Stomach (tissue), 9 donors: Measurements from ENCODE around the gene CCPG1. TPM values are rescaled to one million over a fixed set of nuclear protein-coding genes. Genes with fewer than 3 reads are reported as not detected.

ENCODE experiments used
- DNase-seq, 2 donors: peaks; one replicate each; pipeline versions ENCODE4 v3.0.0 to v3.0.0-alpha.2; 2013 to 2019
- H3K27ac ChIP-seq, 5 donors: fragments of 200-600 bp in 4 of 5; sonication (generic) in 4 of 5; one replicate each; pipeline ENCODE4 v1.5.1; 2013 to 2019; ENCODE audit warnings: mild to moderate bottlenecking in 1 of 5, moderate library complexity in 1 of 5
- H3K27me3 ChIP-seq, 3 donors: fragments of 200-600 bp; sonication (generic); one replicate each; pipeline ENCODE4 v1.5.1; 2017 to 2019; ENCODE audit warnings: mixed run types in 1 of 3
- H3K36me3 ChIP-seq, 4 donors: fragments of 200-600 bp; sonication (generic); 1 replicate in 3 of 4; 2 replicates in 1 of 4; pipeline ENCODE4 v1.5.1; 2016 to 2019
- H3K4me1 ChIP-seq, 4 donors: fragments of 200-600 bp; sonication (generic); one replicate each; pipeline ENCODE4 v1.5.1; 2016 to 2019
- H3K4me3 ChIP-seq, 4 donors: fragments of 200-600 bp; sonication (generic) in 3 of 4; one replicate each; pipeline ENCODE4 v1.5.1; 2016 to 2019; ENCODE audit warnings: mild to moderate bottlenecking in 1 of 4
- H3K9me3 ChIP-seq, 4 donors: fragments of 200-600 bp; sonication (generic); one replicate each; pipeline ENCODE4 v1.5.1; 2016 to 2019
- EP300 ChIP-seq: sonication (generic); formaldehyde crosslinking; IDR thresholded peaks from one replicate; pipeline ENCODE4 v1.6.1; 2017; ENCODE audit warnings: antibody characterized with exemption
- POLR2A ChIP-seq, 4 donors: fragments of 450-650 bp; IDR thresholded peaks; one replicate each; pipeline ENCODE4 v1.6.1; 2016; ENCODE audit warnings: antibody characterized with exemption in 4 of 4, control low read depth in 2 of 4, mild to moderate bottlenecking in 1 of 4, moderate library complexity in 1 of 4
- POLR2AphosphoS5 ChIP-seq, 3 donors: sonication (generic); formaldehyde crosslinking; IDR thresholded peaks; one replicate each; pipeline ENCODE4 v1.6.1; 2016; ENCODE audit warnings: antibody characterized with exemption in 3 of 3
- WGBS, 5 donors: extraction: QIAGEN DNeasy Blood & Tissue Kit in 3 of 5; methylation state at CpG; one replicate each; pipeline versions ENCODE4 v1.1.5 to v1.1.7; 2013 to 2018; 5-methylcytosine and 5-hydroxymethylcytosine counted together
- intact Hi-C: fragments of 100-400 bp; cut with DNase I; formaldehyde crosslinking; loops from one replicate; pipeline ENCODE4 v1.15.1; 2023; ENCODE audit warnings: low total_unique reads
- polyA plus RNA-seq, 3 donors: library from polyadenylated mRNA; stranded (reverse); fragments of 200-250 nt; gene quantifications; one replicate each; pipeline ENCODE4 v1.2.3, GENCODE V29; 2013
- total RNA-seq, 5 donors: library from RNA; depleted of rRNA; stranded (reverse); fragments of >200 nt; gene quantifications; one replicate each; pipeline versions ENCODE4 v1.1.0 to v1.2.3, GENCODE V29; 2014 to 2016
- TF ChIP-seq, protein P1 (sequence below), 7 experiments: fragments of 450-650 bp in 4 of 7; fragments of 200-600 bp in 3 of 7; sonication (generic) in 3 of 7; IDR thresholded peaks; one replicate each; pipeline ENCODE4 v1.5.1; 2016 to 2019; ENCODE audit warnings: antibody characterized with exemption in 7 of 7, control low read depth in 2 of 7, mild to moderate bottlenecking in 1 of 7
- donor health status: healthy with polysubstance abuse.
- donor health status: Bipolar disorder and iron deficiency.
- donor health status: healthy.

CCPG1 gene
- total and polyA plus RNA-seq, 8 donors = 15.1 to 119 (median 28.1) TPM

DNA sequence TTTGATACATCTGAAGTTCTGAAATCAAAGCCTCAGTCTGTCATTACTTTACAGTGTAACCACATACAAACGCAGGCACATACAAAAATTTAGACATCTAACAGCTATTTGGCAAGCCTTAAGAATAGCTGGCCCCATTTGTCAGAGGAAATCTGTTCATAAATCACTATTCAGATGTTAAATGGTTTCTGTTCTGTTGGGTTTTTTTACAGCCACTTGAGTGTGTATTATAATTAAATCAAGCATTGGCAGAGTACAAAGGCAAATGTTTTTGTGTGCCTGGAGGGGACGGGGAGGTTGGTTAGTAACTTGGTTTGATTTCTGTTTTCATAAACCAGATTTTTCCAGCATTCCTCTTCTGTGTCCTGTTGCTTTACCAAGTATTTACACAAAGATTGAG is 65.0 kb downstream of the CCPG1 start:
- peaks cover 0 to 8% (median 2%) of the 10 kb centered on the region in 4 donors for H3K4me1 ChIP-seq
- TF ChIP-seq EP300 = no peak
- TF ChIP-seq, protein P1, sequence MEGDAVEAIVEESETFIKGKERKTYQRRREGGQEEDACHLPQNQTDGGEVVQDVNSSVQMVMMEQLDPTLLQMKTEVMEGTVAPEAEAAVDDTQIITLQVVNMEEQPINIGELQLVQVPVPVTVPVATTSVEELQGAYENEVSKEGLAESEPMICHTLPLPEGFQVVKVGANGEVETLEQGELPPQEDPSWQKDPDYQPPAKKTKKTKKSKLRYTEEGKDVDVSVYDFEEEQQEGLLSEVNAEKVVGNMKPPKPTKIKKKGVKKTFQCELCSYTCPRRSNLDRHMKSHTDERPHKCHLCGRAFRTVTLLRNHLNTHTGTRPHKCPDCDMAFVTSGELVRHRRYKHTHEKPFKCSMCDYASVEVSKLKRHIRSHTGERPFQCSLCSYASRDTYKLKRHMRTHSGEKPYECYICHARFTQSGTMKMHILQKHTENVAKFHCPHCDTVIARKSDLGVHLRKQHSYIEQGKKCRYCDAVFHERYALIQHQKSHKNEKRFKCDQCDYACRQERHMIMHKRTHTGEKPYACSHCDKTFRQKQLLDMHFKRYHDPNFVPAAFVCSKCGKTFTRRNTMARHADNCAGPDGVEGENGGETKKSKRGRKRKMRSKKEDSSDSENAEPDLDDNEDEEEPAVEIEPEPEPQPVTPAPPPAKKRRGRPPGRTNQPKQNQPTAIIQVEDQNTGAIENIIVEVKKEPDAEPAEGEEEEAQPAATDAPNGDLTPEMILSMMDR (IDR thresholded peaks at IDR 0.05) = no peak
- TF ChIP-seq POLR2AphosphoS5 (IDR thresholded peaks at IDR 0.05) = no peak
- TF ChIP-seq POLR2A (IDR thresholded peaks at IDR 0.05) = no peak
- intact Hi-C loops = no loop called here
- peaks cover 0 to 49% (median 35%) of the 10 kb centered on the region in 4 donors for H3K36me3 ChIP-seq
- H3K27me3 ChIP-seq = no peaks in the 10 kb centered on the region
- H3K27ac ChIP-seq = no peak overlapping the region
- no peak for DNase-seq
- whole genome bisulfite sequencing, 5 donors = 63 to 67% (median 66%) methylated on average over 2 of the region's 2 CpGs
- no peaks in the 10 kb centered on the region for H3K9me3 ChIP-seq
- no peak overlapping the region for H3K4me3 ChIP-seq

DNA sequence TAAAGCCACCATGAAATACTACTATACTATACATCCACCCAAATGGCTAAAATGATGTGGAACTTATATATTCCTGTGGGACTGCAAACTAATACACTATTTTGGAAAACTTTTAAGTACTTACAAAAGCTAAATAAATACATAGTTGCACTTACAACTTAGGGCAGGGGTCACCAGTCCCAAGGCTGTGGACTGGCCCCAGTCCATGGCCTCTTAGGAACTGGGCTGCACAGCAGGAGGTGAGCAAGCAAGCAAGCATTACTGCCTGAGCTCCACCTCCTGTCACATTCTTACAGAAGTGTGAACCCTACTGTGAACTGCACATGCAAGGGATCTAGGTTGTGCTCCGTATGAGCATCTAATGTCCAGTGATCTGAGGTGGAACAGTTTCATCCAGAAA is 71.0 kb downstream of the CCPG1 start:
- intact Hi-C loops = no loop called here
- H3K36me3 ChIP-seq = peaks cover 0 to 86% (median 76%) of the 10 kb centered on the region in 4 donors
- 90 to 100% (median 93%) methylated on average over 1 of the region's 1 CpG for WGBS, 5 donors
- no peak overlapping the region for H3K4me3 ChIP-seq
- TF ChIP-seq EP300 (no peak), POLR2A (IDR thresholded peaks at IDR 0.05) (no peak), POLR2AphosphoS5 (IDR thresholded peaks at IDR 0.05) (no peak)
- TF ChIP-seq, protein P1 (IDR thresholded peaks at IDR 0.05) = no peak
- no peak for DNase-seq
- H3K27ac ChIP-seq = no peak overlapping the region
- no peaks in the 10 kb centered on the region for H3K4me1 ChIP-seq
- H3K27me3 ChIP-seq = no peaks in the 10 kb centered on the region
- no peaks in the 10 kb centered on the region for H3K9me3 ChIP-seq

DNA sequence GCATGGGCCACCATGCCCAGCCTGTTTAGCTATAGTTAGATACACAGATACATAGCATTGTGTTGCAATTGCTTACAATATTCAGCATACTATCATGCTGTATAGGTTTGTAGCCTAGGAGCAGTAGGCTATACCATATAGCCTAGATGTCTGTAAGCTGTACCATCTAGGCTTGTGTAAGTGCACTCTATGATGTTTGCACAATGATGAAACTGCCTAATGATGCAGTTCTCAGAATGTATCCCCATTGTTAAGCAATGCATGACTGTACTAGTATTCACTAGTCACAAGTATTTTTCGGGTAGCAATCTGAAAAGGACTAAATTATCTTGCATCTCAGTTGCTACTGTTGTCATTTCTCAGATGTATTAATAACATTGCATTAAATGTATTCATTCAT is 73.2 kb downstream of the CCPG1 start:
- Histone ChIP-seq H3K4me1 (no peaks in the 10 kb centered on the region), H3K27me3 (no peaks in the 10 kb centered on the region), H3K9me3 (no peaks in the 10 kb centered on the region), H3K36me3 (peaks cover 4 to 96% (median 91%) of the 10 kb centered on the region in 4 donors), H3K4me3 (no peak overlapping the region), H3K27ac (no peak overlapping the region)
- WGBS, 5 donors = 93 to 100% (median 96%) methylated on average over 1 of the region's 1 CpG
- intact Hi-C loops = no loop called here
- no peak for DNase-seq
- TF ChIP-seq POLR2AphosphoS5 (IDR thresholded peaks at IDR 0.05) = no peak
- no peak for TF ChIP-seq POLR2A (IDR thresholded peaks at IDR 0.05)
- no peak for TF ChIP-seq EP300
- TF ChIP-seq, protein P1 (IDR thresholded peaks at IDR 0.05) = no peak

DNA sequence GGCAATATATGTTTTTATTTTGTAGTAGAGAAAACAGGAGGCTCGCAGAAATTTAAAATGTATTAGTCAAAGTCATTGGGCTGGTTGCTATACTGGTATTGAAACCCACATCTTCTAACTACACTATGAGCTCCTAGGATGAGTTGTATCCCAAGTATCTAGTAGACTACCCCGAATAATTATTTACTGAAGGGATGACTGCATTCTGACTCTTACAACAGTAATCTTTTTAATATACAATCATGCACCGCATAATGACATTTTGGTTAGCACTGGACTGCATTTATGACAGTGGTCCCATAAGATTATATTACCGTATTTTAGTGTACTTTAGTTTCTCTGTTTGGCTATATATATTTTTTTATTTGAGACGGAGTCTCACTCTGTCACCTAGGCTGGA is 73.8 kb downstream of the CCPG1 start:
- H3K4me3 ChIP-seq = no peak overlapping the region
- no peak for DNase-seq
- H3K27ac ChIP-seq = no peak overlapping the region
- H3K27me3 ChIP-seq = no peaks in the 10 kb centered on the region
- H3K36me3 ChIP-seq = peaks cover 4 to 97% (median 89%) of the 10 kb centered on the region in 4 donors
- no peaks in the 10 kb centered on the region for H3K9me3 ChIP-seq
- 88 to 97% (median 95%) methylated on average over 5 of the region's 5 CpGs for WGBS, 5 donors
- TF ChIP-seq EP300 = no peak
- TF ChIP-seq, protein P1 (IDR thresholded peaks at IDR 0.05) = no peak
- TF ChIP-seq POLR2A (IDR thresholded peaks at IDR 0.05) = no peak
- TF ChIP-seq POLR2AphosphoS5 (IDR thresholded peaks at IDR 0.05) = no peak
- intact Hi-C loops = no loop called here
- H3K4me1 ChIP-seq = no peaks in the 10 kb centered on the region
